T-helper 2 cell treated with Interferon-gamma antibody and Interleukin-4, amounts not matched to agents 5 μg/mL and 100 μg/mL, for 36 hours (primary cell): ENCODE measurements around the gene JARID2.
A peak's percentile ranks its signal among the peaks of the same experiment; 100 is the strongest.

Source experiments
- DNase-seq: peaks from one replicate; pipeline ENCODE4 v3.0.0; 2021; ENCODE audit warnings: low spot score
- H3K27ac Mint-ChIP-seq: one replicate; pipeline ENCODE4 v1.8.0; 2021; ENCODE audit warnings: mild to moderate bottlenecking, mixed read lengths
- H3K27me3 Mint-ChIP-seq: one replicate; pipeline ENCODE4 v1.8.0; 2021; ENCODE audit warnings: low read depth, mixed read lengths
- H3K36me3 Mint-ChIP-seq: one replicate; pipeline ENCODE4 v1.8.0; 2021; ENCODE audit warnings: low read depth, mixed read lengths
- H3K4me1 Mint-ChIP-seq: one replicate; pipeline ENCODE4 v1.8.0; 2021; ENCODE audit warnings: low read depth, mixed read lengths
- H3K4me3 Mint-ChIP-seq: one replicate; pipeline ENCODE4 v1.8.0; 2022; ENCODE audit warnings: mild to moderate bottlenecking, moderate library complexity, mixed read lengths
- H3K9me3 Mint-ChIP-seq: one replicate; pipeline ENCODE4 v1.8.0; 2021; ENCODE audit warnings: mixed read lengths

Gene JARID2

DNA sequence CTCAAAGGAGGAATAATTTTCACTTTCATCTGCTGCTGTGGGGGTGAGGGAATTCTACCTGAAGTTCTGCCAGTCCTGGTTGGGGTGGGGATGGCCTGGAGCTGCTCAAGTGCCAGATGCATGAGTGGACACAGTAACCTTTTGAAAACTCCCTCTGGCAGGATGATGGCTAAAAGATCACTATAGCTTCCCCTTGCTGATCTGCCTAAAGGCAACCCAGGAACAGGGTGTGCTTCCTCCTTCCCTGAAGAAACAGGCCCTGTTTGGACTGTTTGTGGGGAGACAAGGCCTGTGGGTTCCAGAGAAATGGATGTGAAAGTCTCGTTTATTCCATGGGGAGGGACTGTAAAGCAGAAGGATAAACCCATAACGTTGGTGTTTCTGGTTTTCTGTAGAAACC lies 240.1 kb downstream of the JARID2 start:
- DNase-seq = no peak
- Mint-ChIP-seq H3K4me3 (no peak overlapping the region), H3K36me3 (peaks cover 18% of the 10 kb centered on the region), H3K9me3 (no peaks in the 10 kb centered on the region), H3K4me1 (peaks cover 22% of the 10 kb centered on the region), H3K27ac (no peak overlapping the region), H3K27me3 (no peaks in the 10 kb centered on the region)

DNA sequence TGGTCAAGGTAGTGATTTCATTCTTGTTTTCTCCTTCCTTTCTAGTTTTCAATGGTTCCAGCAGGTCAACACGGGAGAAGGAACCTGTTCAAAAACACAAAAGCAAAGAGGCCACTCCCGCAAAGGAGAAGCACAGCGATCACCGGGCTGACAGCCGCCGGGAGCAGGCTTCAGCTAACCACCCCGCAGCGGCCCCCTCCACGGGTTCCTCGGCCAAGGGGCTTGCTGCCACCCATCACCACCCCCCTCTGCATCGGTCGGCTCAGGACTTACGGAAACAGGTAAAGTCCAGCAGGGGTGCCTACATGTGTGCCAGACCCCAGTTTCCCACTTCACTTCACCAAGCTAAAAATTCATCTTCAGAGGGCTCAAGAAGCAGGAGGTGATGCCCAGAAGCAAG lies 241.4 kb downstream of the JARID2 start:
- Mint-ChIP-seq H3K9me3 (no peaks in the 10 kb centered on the region), H3K27ac (no peak overlapping the region), H3K4me3 (no peak overlapping the region), H3K27me3 (no peaks in the 10 kb centered on the region), H3K36me3 (peaks cover 20% of the 10 kb centered on the region), H3K4me1 (peaks cover 23% of the 10 kb centered on the region)
- no peak for DNase-seq

DNA sequence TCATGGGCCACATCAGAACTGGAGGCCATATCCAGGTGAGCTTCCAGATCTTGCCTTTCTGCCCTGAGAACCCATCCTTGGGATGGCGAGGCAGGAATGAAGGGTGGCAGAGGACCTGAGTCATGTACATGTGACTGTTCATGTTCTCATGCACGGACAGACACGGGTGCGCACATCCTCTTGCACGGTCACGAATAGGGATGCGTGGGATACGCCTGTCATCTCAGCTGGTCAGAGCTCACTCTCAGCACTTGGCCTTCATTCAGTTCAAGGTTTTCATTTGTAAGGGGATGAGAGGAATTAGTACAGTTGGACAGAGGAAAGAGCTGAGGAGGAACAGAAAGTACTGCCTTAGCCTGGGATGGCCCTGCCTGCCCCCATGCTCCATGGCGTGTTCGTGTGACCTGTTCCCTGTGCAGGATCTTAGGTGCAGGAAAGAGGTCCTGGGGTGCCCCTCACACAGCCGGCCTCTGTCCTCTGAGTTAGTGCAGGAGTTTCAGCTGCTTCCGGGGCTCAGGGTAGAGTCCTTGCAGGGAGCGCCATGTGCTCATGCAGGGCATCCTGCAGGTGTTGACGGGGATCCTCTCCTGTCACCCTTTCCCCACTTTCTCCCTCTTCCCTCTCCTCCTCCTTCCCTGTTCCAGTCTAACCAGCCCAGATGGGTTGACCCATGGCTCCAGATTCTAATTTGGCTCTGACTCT lies 243.5 kb downstream of the JARID2 start:
- no peaks in the 10 kb centered on the region for H3K27me3 Mint-ChIP-seq
- H3K36me3 Mint-ChIP-seq = peaks cover 20% of the 10 kb centered on the region
- peak overlapping the region; percentile 18 for H3K27ac Mint-ChIP-seq
- peaks cover 26% of the 10 kb centered on the region for H3K4me1 Mint-ChIP-seq
- H3K9me3 Mint-ChIP-seq = no peaks in the 10 kb centered on the region
- no peak overlapping the region for H3K4me3 Mint-ChIP-seq
- no peak for DNase-seq

DNA sequence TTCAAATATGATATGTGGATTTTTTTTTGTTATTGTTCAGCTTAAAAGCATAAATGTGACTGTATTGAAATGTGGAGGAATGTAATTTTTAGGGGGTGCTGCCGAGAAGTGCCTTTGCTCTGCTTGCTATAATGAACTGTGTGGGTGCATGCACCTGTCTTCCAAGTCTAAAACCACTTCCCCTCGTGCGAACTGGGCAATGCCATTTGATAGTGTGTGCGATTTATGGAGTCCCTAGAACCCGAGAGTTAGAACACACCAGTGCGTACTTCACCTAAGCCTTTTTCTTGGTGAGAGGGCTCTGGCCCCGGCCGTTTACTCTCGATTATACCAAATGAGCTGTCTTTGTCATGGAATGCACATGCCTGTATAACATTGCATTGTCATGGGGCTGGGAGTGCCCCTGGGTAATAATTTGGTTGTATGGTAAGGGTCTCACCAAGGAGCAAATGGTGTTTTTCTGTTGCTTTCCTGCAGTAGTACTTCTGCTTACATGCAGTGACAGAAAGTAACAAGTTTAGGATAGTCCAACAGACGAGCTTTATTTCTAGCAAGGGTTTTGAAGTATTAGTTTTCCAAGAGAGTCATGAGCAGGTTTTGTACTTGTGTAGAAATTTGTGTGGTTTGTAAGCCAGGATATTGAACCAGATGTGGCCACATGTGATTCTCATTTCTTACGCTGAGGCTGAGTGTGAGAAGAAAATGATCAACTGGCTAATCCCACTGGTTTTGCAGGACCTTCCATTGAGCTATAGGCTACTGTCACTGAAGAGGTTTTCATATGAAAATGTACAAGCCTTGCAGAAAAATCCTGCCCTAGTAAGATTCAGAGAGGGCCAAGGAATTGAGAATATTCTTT lies 244.6 kb downstream of the JARID2 start:
- H3K4me3 Mint-ChIP-seq = no peak overlapping the region

DNA sequence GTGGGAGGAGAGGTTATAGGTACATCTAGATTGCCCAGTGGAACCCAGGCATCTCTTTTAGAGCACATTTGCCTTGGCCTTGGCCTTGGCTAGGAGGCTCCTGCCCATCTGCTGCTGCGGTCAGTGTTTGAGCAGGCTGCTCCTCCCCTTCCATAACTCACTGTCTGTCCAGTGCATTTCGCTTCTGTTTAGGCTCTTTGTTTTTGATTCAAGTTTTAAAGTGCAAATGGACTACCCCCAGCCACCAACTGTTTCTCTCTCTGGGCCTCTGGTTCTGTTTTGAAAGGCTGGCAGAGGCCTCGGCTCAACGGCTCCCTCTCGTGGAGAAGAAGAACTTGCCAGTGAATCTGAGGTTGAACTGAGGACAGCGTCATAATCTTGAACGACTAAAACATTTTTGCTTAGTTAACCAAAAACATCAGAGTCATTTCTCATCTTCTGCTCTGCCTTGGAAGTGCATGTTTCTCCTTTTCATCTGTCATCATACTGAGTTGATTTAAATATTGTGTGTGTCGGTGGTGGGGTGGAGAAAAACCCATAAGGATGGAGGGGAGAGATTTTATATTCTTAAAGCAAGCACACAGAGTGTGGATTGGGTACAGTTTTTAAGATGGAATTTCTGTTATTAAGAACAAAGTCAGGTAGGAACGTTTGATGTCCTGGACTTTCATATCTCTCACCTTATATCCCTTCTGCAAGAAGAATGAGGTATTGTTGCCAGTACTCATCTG lies 245.6 kb downstream of the JARID2 start:
- DNase-seq = peak; percentile 66
- H3K27me3 Mint-ChIP-seq = no peaks in the 10 kb centered on the region
- H3K27ac Mint-ChIP-seq = peak overlapping the region; percentile 41
- H3K4me3 Mint-ChIP-seq = peak overlapping the region; percentile 16
- H3K36me3 Mint-ChIP-seq = peaks cover 32% of the 10 kb centered on the region
- peaks cover 26% of the 10 kb centered on the region for H3K4me1 Mint-ChIP-seq
- no peaks in the 10 kb centered on the region for H3K9me3 Mint-ChIP-seq

More for the DNA sequence above, 244.6 kb downstream of the JARID2 start:
- H3K27ac Mint-ChIP-seq = no peak overlapping the region
- no peak for DNase-seq
- no peaks in the 10 kb centered on the region for H3K27me3 Mint-ChIP-seq
- H3K9me3 Mint-ChIP-seq = no peaks in the 10 kb centered on the region
- H3K36me3 Mint-ChIP-seq = peaks cover 24% of the 10 kb centered on the region
- peaks cover 26% of the 10 kb centered on the region for H3K4me1 Mint-ChIP-seq

DNA sequence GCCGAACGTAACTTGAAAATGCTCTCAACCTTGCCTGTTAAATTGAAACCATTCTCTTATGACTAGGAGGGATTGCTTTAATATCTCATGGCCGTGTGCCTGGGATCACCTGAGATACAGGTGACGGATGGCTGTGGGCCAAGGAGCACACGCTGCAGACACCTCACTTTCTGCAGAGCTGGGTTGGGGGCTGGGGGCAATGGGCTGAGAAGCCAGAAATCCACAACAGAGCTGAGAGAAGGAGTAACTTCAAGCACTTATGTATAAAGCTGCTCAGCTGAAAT lies 246.1 kb downstream of the JARID2 start:
- H3K4me1 Mint-ChIP-seq = peaks cover 26% of the 10 kb centered on the region
- H3K4me3 Mint-ChIP-seq = peak overlapping the region; percentile 16
- H3K36me3 Mint-ChIP-seq = peaks cover 28% of the 10 kb centered on the region
- no peaks in the 10 kb centered on the region for H3K9me3 Mint-ChIP-seq
- H3K27ac Mint-ChIP-seq = peak overlapping the region; percentile 41
- H3K27me3 Mint-ChIP-seq = no peaks in the 10 kb centered on the region
- DNase-seq = no peak

DNA sequence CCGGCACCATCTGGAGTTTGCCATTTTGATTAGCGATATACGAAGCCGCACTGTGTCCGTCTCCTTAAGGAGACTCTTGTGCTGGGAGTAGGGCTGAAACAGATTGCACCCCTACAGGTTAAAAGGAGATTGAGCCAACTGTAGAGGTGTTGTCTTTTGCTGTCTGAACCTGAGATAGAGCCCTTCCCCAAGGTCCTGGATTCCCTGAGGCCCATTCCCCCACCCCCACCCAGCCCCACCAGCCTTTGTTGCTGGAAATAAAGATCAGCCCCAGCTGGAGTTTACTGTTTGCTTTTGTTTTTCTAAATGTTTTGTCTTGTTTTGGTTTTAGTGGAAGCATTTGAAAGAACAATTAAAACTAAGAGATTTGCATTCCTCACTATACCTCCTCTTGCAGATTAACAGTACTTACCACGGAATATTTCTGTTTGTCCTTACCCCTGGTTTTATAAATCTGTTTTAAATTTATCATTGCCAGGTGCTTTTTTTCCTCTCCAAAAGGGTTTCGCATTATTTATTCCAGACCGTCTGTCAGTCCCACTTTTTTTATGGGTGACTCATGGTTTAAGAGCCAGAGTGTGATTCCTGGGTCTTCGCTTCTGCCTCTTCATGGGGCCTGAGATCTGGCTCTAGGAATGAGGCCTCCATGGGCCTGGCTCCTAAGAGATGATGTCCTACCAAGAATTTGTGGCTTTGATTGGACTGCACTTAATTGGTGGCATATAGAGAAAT lies 247.7 kb downstream of the JARID2 start:
- peaks cover 18% of the 10 kb centered on the region for H3K36me3 Mint-ChIP-seq
- H3K4me3 Mint-ChIP-seq = no peak overlapping the region
- peak overlapping the region; percentile 26 for H3K27ac Mint-ChIP-seq
- no peak for DNase-seq
- H3K27me3 Mint-ChIP-seq = no peaks in the 10 kb centered on the region
- H3K9me3 Mint-ChIP-seq = no peaks in the 10 kb centered on the region
- peaks cover 29% of the 10 kb centered on the region for H3K4me1 Mint-ChIP-seq

DNA sequence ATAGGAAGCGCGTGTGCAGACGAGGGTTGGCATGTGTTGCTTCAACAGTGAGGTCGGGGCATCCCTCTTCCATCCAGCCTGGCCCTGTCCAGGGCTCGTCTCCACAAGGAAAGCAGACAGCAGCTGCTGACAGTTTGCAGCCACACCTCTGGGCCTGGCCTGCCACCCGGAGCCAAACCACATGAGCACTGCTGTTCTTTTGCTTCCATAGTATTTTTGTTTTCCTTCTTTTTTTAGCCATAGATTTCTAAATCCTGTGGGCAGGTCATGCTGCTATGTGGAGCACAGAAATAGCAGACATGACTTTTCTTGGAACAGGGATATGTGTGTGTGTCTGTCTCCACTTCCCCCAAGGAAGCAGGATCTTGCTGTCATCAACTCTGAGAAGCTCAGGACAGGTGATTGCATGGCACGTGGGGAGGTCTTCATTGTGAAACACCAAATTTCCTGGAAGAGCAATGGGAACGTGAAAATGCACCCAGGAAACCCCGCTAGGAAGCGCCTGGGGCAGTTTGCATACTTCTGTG lies 249.6 kb downstream of the JARID2 start:
- Mint-ChIP-seq H3K27ac (no peak overlapping the region), H3K4me1 (peaks cover 21% of the 10 kb centered on the region), H3K9me3 (no peaks in the 10 kb centered on the region), H3K4me3 (no peak overlapping the region), H3K27me3 (no peaks in the 10 kb centered on the region), H3K36me3 (peaks cover 17% of the 10 kb centered on the region)
- DNase-seq = no peak

DNA sequence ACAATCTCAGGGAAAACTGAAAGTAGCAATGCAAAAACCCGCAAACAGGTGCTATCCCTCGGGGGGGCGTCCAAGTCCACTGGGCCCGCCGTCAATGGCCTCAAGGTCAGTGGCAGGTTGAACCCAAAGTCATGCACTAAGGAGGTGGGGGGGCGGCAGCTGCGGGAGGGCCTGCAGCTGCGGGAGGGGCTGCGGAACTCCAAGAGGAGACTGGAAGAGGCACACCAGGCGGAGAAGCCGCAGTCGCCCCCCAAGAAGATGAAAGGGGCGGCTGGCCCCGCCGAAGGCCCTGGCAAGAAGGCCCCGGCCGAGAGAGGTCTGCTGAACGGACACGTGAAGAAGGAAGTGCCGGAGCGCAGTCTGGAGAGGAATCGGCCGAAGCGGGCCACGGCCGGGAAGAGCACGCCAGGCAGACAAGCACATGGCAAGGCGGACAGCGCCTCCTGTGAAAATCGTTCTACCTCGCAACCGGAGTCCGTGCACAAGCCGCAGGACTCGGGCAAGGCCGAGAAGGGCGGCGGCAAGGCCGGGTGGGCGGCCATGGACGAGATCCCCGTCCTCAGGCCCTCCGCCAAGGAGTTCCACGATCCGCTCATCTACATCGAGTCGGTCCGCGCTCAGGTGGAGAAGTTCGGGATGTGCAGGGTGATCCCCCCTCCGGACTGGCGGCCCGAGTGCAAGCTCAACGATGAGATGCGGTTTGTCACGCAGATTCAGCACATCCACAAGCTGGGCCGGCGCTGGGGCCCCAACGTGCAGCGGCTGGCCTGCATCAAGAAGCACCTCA lies 250.7 kb downstream of the JARID2 start:
- no peak overlapping the region for H3K4me3 Mint-ChIP-seq
- peaks cover 15% of the 10 kb centered on the region for H3K4me1 Mint-ChIP-seq
- H3K27ac Mint-ChIP-seq = no peak overlapping the region
- DNase-seq = no peak
- H3K9me3 Mint-ChIP-seq = no peaks in the 10 kb centered on the region
- H3K36me3 Mint-ChIP-seq = peaks cover 19% of the 10 kb centered on the region
- H3K27me3 Mint-ChIP-seq = no peaks in the 10 kb centered on the region

DNA sequence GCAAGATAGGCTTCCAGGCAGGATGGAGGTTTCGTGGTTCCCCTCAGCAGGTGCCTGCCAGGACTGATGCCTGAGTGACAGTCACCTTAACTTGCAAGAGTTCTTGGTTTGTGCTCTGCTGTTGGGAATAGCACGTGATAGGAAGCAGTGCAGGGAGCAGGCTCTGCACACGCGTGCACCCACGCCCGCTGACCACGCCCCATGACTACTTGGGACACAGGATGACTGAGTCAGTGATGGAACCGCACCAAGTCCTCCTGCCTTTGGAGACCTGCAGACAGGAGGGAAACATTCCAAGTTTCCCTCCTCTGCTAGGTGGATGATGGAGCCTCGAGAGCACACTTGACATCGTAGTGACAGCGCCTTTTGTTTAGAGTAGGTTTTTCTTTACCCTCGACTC lies 252.8 kb downstream of the JARID2 start:
- DNase-seq = no peak
- H3K36me3 Mint-ChIP-seq = peaks cover 24% of the 10 kb centered on the region
- H3K9me3 Mint-ChIP-seq = no peaks in the 10 kb centered on the region
- no peak overlapping the region for H3K27ac Mint-ChIP-seq
- no peak overlapping the region for H3K4me3 Mint-ChIP-seq
- H3K27me3 Mint-ChIP-seq = no peaks in the 10 kb centered on the region
- H3K4me1 Mint-ChIP-seq = peaks cover 3% of the 10 kb centered on the region

DNA sequence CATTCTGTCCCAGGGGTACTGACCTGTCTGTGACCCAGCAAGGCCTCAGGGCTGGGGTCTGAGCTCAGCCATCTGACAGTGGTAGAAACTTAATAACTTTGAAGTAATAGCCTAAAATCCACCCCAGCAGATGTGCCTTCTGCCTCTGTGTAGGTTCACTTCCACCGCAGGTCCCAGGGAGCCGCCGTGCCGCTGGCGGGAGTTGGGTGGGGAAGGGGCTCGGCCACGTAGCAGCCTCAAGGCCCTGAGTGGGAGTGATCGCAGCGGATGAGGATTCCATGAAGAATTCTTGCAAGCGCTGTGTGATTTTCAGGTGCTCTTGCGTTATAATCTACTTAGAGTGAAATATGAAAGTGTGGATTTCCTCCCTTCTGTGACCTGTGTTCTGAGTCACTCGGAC lies 253.3 kb downstream of the JARID2 start:
- no peak overlapping the region for H3K4me3 Mint-ChIP-seq
- no peak for DNase-seq
- peaks cover 24% of the 10 kb centered on the region for H3K36me3 Mint-ChIP-seq
- peaks cover 3% of the 10 kb centered on the region for H3K4me1 Mint-ChIP-seq
- H3K27me3 Mint-ChIP-seq = no peaks in the 10 kb centered on the region
- H3K9me3 Mint-ChIP-seq = no peaks in the 10 kb centered on the region
- H3K27ac Mint-ChIP-seq = no peak overlapping the region

DNA sequence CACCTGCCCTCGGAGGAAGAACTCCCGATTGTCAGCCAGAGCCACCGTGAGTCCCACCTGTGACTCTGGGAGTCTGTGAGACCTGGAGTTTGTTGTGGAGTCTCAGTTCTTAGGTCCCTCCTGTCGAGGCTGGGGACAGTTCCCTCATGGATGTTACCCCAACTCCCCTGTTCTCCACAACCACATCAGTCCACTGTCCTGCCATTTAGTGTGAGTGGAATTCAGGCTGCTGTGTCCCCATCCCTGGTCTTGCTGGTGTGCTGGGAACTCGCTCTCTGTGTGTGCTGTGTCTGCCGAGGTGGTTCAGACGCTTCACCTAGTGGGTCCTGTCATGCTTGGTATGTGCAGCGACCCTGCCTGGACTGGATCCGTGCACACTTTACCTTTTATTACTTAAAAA lies 253.7 kb downstream of the JARID2 start:
- no peak overlapping the region for H3K27ac Mint-ChIP-seq
- no peaks in the 10 kb centered on the region for H3K27me3 Mint-ChIP-seq
- H3K4me3 Mint-ChIP-seq = no peak overlapping the region
- DNase-seq = no peak
- H3K9me3 Mint-ChIP-seq = no peaks in the 10 kb centered on the region
- peaks cover 3% of the 10 kb centered on the region for H3K4me1 Mint-ChIP-seq
- H3K36me3 Mint-ChIP-seq = peaks cover 28% of the 10 kb centered on the region
